HL-60 (cell line): Measurements from ENCODE around the gene ACSM4.

Source experiments
- DNase-seq, 2 experiments: peaks; one replicate each; pipeline ENCODE4 v3.0.0-alpha.2; 2010 to 2020; ENCODE audit warnings: low read depth in 1 of 2, low spot score in 1 of 2
- H3K27ac ChIP-seq: fragments of 250-450 bp; sonication (Bioruptor Pico); replicated peaks from 2 replicates; pipeline ENCODE4 v1.5.1; 2020; ENCODE audit warnings: mild to moderate bottlenecking, moderate library complexity
- H3K27me3 ChIP-seq: fragments of 250-450 bp; sonication (Bioruptor Pico); 2 replicates; pipeline ENCODE4 v1.5.1; 2021; ENCODE audit warnings: mild to moderate bottlenecking, moderate library complexity; ENCODE audit not compliant: insufficient read depth, poor library complexity, severe bottlenecking
- H3K4me3 ChIP-seq: replicated peaks from 2 replicates; pipeline ENCODE4 v1.5.1; 2011; ENCODE audit warnings: mild to moderate bottlenecking, control low read depth, low read length; ENCODE audit not compliant: insufficient read depth
- CTCF ChIP-seq: IDR thresholded peaks from one replicate; pipeline ENCODE4 v1.5.1; 2011; ENCODE audit warnings: low read length, control low read depth, inconsistent platforms; ENCODE audit not compliant: insufficient read depth
- GABPA ChIP-seq: IDR thresholded peaks from 2 replicates; pipeline ENCODE4 v1.6.1; 2012; ENCODE audit warnings: low read depth
- POLR2AphosphoS5 ChIP-seq: IDR thresholded peaks from 2 replicates; pipeline ENCODE4 v1.6.1; 2012; ENCODE audit warnings: low read depth
- REST ChIP-seq: IDR thresholded peaks from 2 replicates; pipeline ENCODE4 v1.6.1; 2012; ENCODE audit warnings: low read depth; ENCODE audit not compliant: insufficient replicate concordance
- SPI1 ChIP-seq: IDR thresholded peaks from 2 replicates; pipeline ENCODE4 v1.6.1; 2012; ENCODE audit warnings: low read depth, mild to moderate bottlenecking, borderline replicate concordance

Gene ACSM4

GRCh38 chr12:7349418-7349817 lies 45.5 kb downstream of the ACSM4 start:
- TF ChIP-seq CTCF: no peak
- TF ChIP-seq SPI1: no peak
- TF ChIP-seq REST: no peak
- no peak for TF ChIP-seq POLR2AphosphoS5
- no peak for TF ChIP-seq GABPA
- Histone ChIP-seq H3K27ac (no peak overlapping the region), H3K27me3 (no peaks in the 10 kb centered on the region), H3K4me3 (no peak overlapping the region)
- DNase-seq: no peak

GRCh38 chr12:7351177-7351576 lies 47.3 kb downstream of the ACSM4 start:
- Histone ChIP-seq H3K4me3 (no peak overlapping the region), H3K27me3 (no peaks in the 10 kb centered on the region), H3K27ac (no peak overlapping the region)
- no peak for TF ChIP-seq POLR2AphosphoS5
- TF ChIP-seq REST: no peak
- no peak for TF ChIP-seq SPI1
- TF ChIP-seq CTCF: no peak
- no peak for TF ChIP-seq GABPA
- DNase-seq: no peak

- no peak for DNase-seq
- Histone ChIP-seq H3K4me3 (no peak overlapping the region), H3K27ac (no peak overlapping the region), H3K27me3 (no peaks in the 10 kb centered on the region)
- TF ChIP-seq POLR2AphosphoS5: no peak
- no peak for TF ChIP-seq REST
- no peak for TF ChIP-seq SPI1
- TF ChIP-seq GABPA: no peak
- no peak for TF ChIP-seq CTCF
Observed at GRCh38 chr12:7352661-7353060, 48.8 kb downstream of the ACSM4 start.
